ENCODE data around the gene USF3. TPM values are rescaled to one million over a fixed set of nuclear protein-coding genes. Genes with fewer than 3 reads are reported as not detected.

USF3 gene
- polyA plus RNA-seq, 2 of the 4 experiments (the other 2 are of a cell fraction) = 1.9 to 11.3 TPM

GRCh38 chr3:113714702-113715101 is 18.3 kb upstream of the USF3 start:
- DNase-seq (ENCODE audit: low read depth in 1 of 2, low spot score in 1 of 2) (no peak), FAIRE-seq (no peak), ATAC-seq (peak in 1 of 2 experiments; percentile 28; a peak in 2 of 6 replicates)
- ChIA-PET POLR2A (no interaction called here), CTCF (interaction anchor here (1.1 to 1.5 kb wide), 2 partner anchors 21 to 30 kb away, joined by 3 read pairs; no protein-coding TSS in a partner anchor)
- Histone ChIP-seq H3K4me3 (no peak overlapping the region), H3K4me1 (peaks cover 12% of the 10 kb centered on the region), H3K9me3 (no peaks in the 10 kb centered on the region), H3K4me2 (no peak overlapping the region), H3K27ac (no peak overlapping the region)
- WGBS (ENCODE audit: missing lambda C conversion rate) = 71% methylated on average over 1 of the region's 1 CpG
- TF ChIP-seq ZC3H11A (IDR thresholded peaks at IDR 0.05) (no peak), NFE2L2 (conservative IDR thresholded peaks at IDR 0.05; ENCODE audit: low read length) (no peak), MAX (IDR thresholded peaks at IDR 0.05) (no peak), POLR2A (IDR thresholded peaks at IDR 0.05; ENCODE audit: low read length) (no peak), HES2 (IDR thresholded peaks at IDR 0.05) (no peak), HMGXB4 (CRISPR knock-in tag; IDR thresholded peaks at IDR 0.05; ENCODE audit: borderline replicate concordance) (no peak), HOXA7 (CRISPR knock-in tag; IDR thresholded peaks at IDR 0.05) (no peak), KDM1A (IDR thresholded peaks at IDR 0.05; ENCODE audit: low read depth) (no peak), HOXB13 (CRISPR knock-in tag; IDR thresholded peaks at IDR 0.05; ENCODE audit: low read depth) (no peak), JUN (IDR thresholded peaks at IDR 0.05) (no peak), ATOH8 (CRISPR knock-in tag; IDR thresholded peaks at IDR 0.05; ENCODE audit: low read depth) (no peak), BCL3 (IDR thresholded peaks at IDR 0.05) (no peak)

- Histone ChIP-seq H3K9me3 (no peaks in the 10 kb centered on the region), H3K4me1 (peaks cover 12% of the 10 kb centered on the region), H3K4me2 (no peak overlapping the region), H3K4me3 (no peak overlapping the region), H3K27ac (no peak overlapping the region)
- FAIRE-seq (no peak), DNase-seq (ENCODE audit: low read depth in 1 of 2, low spot score in 1 of 2) (no peak), ATAC-seq (peak in 1 of 2 experiments; percentile 31; a peak in 1 of 6 replicates)
- TF ChIP-seq REST (IDR thresholded peaks at IDR 0.05) (no peak), E2F6 (IDR thresholded peaks at IDR 0.05; ENCODE audit: borderline replicate concordance, low read depth) (no peak), ELK1 (IDR thresholded peaks at IDR 0.05; ENCODE audit: low read depth, low read length) (no peak), MAFK (IDR thresholded peaks at IDR 0.05; ENCODE audit: partially characterized antibody) (peak; percentile 51)
- ChIA-PET CTCF (no interaction called here), POLR2A (interaction anchor here (0.6 kb wide), 1 partner anchor 16 kb away, joined by 4 read pairs; the partner anchor contains the start of gene USF3)
- WGBS (ENCODE audit: missing lambda C conversion rate) = 54% methylated on average over 3 of the region's 3 CpGs
Measured at GRCh38 chr3:113712129-113712528, 15.7 kb upstream of the USF3 start.
